SH-SY5Y (cell line): ENCODE results near the gene HSF4.

Experiments
- GATA2 ChIP-seq: IDR thresholded peaks from 2 replicates; pipeline ENCODE4 v1.6.1; 2011; ENCODE audit warnings: mild to moderate bottlenecking, low read depth, low read length
- GATA3 ChIP-seq: IDR thresholded peaks from 2 replicates; pipeline ENCODE4 v1.6.1; 2011; ENCODE audit warnings: low read depth, mild to moderate bottlenecking, low read length, moderate library complexity

DNA sequence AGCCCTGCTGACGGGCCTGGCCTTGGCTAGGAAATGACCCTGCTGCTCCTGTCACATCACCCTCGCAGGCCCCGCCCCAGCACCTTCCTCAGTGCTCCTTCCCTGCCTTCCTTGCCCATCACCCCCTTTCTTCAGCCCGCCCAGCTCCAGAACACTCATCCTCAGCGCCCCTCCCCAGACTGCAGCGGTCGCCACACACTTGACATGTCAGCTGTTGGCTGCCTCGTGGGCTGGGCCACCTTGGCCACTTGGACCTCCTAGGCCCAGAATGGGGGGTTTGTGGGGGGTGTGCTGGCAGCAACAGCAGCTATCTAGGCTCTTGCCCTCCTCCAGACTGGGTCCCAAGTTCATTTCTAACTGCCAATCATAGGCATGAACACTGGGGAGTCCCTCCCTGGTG is 45.0 kb downstream of the HSF4 start:
- TF ChIP-seq GATA3 (no peak), GATA2 (no peak)
